ENCODE data around the gene SERPINB6. TPM values are rescaled to one million over a fixed set of nuclear protein-coding genes. Genes with fewer than 3 reads are reported as not detected.

Gene SERPINB6
- polyA plus RNA-seq, 1 donor (not counting 4 experiments of a cell fraction or from before 2014, with no cell fraction given), result 66.4 TPM

GRCh38 chr6:3001773-3002293, 30.5 kb upstream of the SERPINB6 start:
- Histone ChIP-seq H2AFZ (ENCODE audit: control insufficient read depth, low read length) (no peak overlapping the region), H4K20me1 (ENCODE audit: control insufficient read depth, extremely low read depth, insufficient read depth, low read length) (no peaks in the 10 kb centered on the region), H3K9ac (ENCODE audit: control insufficient read depth, extremely low read depth, insufficient read depth, low read length) (no peak overlapping the region), H3K4me1 (ENCODE audit: control insufficient read depth, extremely low read depth, insufficient read depth, low read length) (peaks cover 14% of the 10 kb centered on the region), H3K4me2 (ENCODE audit: control insufficient read depth, extremely low read depth, insufficient read depth, low read depth, low read length) (no peak overlapping the region), H3K9me1 (ENCODE audit: control insufficient read depth, extremely low read depth, insufficient read depth, low read length) (no peaks in the 10 kb centered on the region), H3K4me3 (ENCODE audit: control insufficient read depth in 2 of 3, extremely low read depth in 1 of 3, insufficient read depth in 2 of 3, low read depth in 1 of 3, low read length in 3 of 3) (no peak overlapping the region), H3K79me2 (ENCODE audit: control insufficient read depth, insufficient read depth, low read length) (no peaks in the 10 kb centered on the region), H3K27ac (ENCODE audit: control insufficient read depth, insufficient read depth, low read length) (no peak overlapping the region), H3K36me3 (ENCODE audit: control insufficient read depth in 2 of 2, extremely low read depth in 1 of 2, insufficient read depth in 2 of 2, low read length in 2 of 2) (peaks cover 3 to 5% of the 10 kb centered on the region in 2 experiments), H3K27me3 (ENCODE audit: control insufficient read depth, extremely low read depth, insufficient read depth, low read length) (no peaks in the 10 kb centered on the region), H3K9me3 (ENCODE audit: control insufficient read depth, low read depth, low read length) (no peaks in the 10 kb centered on the region)
- dilution Hi-C loops (cut with MboI; ENCODE audit: extremely low pct_ligation_motif_present, low sequenced_read_pairs), result no loop called here
- DNase-seq (ENCODE audit: low read depth, low spot score) (no peak), FAIRE-seq (no peak)
- TF ChIP-seq CTCF (optimal IDR thresholded peaks at IDR 0.05 in 1 of 3, IDR thresholded peaks at IDR 0.05 in 1 of 3, conservative IDR thresholded peaks at IDR 0.05 in 1 of 3; ENCODE audit: extremely low read depth in 1 of 3, insufficient read depth in 2 of 3, low read length in 3 of 3), result peak; percentile 51 to 75 (median 62)
- no peak for TF ChIP-seq EZH2 (IDR thresholded peaks at IDR 0.05; ENCODE audit: low read length)

GRCh38 chr6:3001146-3001772, 29.9 kb upstream of the SERPINB6 start:
- FAIRE-seq (no peak), DNase-seq (ENCODE audit: low read depth, low spot score) (no peak)
- Histone ChIP-seq H3K9me3 (ENCODE audit: control insufficient read depth, low read depth, low read length) (no peaks in the 10 kb centered on the region), H4K20me1 (ENCODE audit: control insufficient read depth, extremely low read depth, insufficient read depth, low read length) (no peaks in the 10 kb centered on the region), H3K4me1 (ENCODE audit: control insufficient read depth, extremely low read depth, insufficient read depth, low read length) (peaks cover 14% of the 10 kb centered on the region), H3K27me3 (ENCODE audit: control insufficient read depth, extremely low read depth, insufficient read depth, low read length) (no peaks in the 10 kb centered on the region), H3K4me2 (ENCODE audit: control insufficient read depth, extremely low read depth, insufficient read depth, low read depth, low read length) (no peak overlapping the region), H3K4me3 (ENCODE audit: control insufficient read depth in 2 of 3, extremely low read depth in 1 of 3, insufficient read depth in 2 of 3, low read depth in 1 of 3, low read length in 3 of 3) (no peak overlapping the region), H3K9me1 (ENCODE audit: control insufficient read depth, extremely low read depth, insufficient read depth, low read length) (no peaks in the 10 kb centered on the region), H3K79me2 (ENCODE audit: control insufficient read depth, insufficient read depth, low read length) (no peaks in the 10 kb centered on the region), H3K9ac (ENCODE audit: control insufficient read depth, extremely low read depth, insufficient read depth, low read length) (no peak overlapping the region), H3K36me3 (ENCODE audit: control insufficient read depth in 2 of 2, extremely low read depth in 1 of 2, insufficient read depth in 2 of 2, low read length in 2 of 2) (peaks cover 3 to 5% of the 10 kb centered on the region in 2 experiments), H2AFZ (ENCODE audit: control insufficient read depth, low read length) (no peak overlapping the region), H3K27ac (ENCODE audit: control insufficient read depth, insufficient read depth, low read length) (no peak overlapping the region)
- dilution Hi-C loops (cut with MboI; ENCODE audit: extremely low pct_ligation_motif_present, low sequenced_read_pairs), result no loop called here
- TF ChIP-seq CTCF (optimal IDR thresholded peaks at IDR 0.05 in 1 of 3, IDR thresholded peaks at IDR 0.05 in 1 of 3, conservative IDR thresholded peaks at IDR 0.05 in 1 of 3; ENCODE audit: extremely low read depth in 1 of 3, insufficient read depth in 2 of 3, low read length in 3 of 3), result no peak
- TF ChIP-seq EZH2 (IDR thresholded peaks at IDR 0.05; ENCODE audit: low read length), result no peak
